Measurements from ENCODE around the gene NKX6-1.

Gene NKX6-1

GRCh38 chr4:84498203-84498934 is 723 bp downstream of the NKX6-1 start:
- no peak for DNase-seq (ENCODE audit: low read depth)

- DNase-seq (ENCODE audit: low read depth), result no peak
Measured at GRCh38 chr4:84497504-84498202, 1.4 kb downstream of the NKX6-1 start.

GRCh38 chr4:84496706-84497503 is 2.2 kb downstream of the NKX6-1 start:
- no peak for DNase-seq (ENCODE audit: low read depth)

GRCh38 chr4:84496331-84496705 is 2.8 kb downstream of the NKX6-1 start:
- no peak for DNase-seq (ENCODE audit: low read depth)

GRCh38 chr4:84495794-84496261 is 3.3 kb downstream of the NKX6-1 start:
- DNase-seq (ENCODE audit: low read depth), result no peak

GRCh38 chr4:84495118-84495793 is 3.8 kb downstream of the NKX6-1 start:
- no peak for DNase-seq (ENCODE audit: low read depth)

GRCh38 chr4:84494531-84494930 is 4.6 kb downstream of the NKX6-1 start:
- no peak for DNase-seq (ENCODE audit: low read depth)

- DNase-seq (ENCODE audit: low read depth), result no peak
Measured at GRCh38 chr4:84494076-84494475, 5.0 kb downstream of the NKX6-1 start.

- no peak for DNase-seq (ENCODE audit: low read depth)
Measured at GRCh38 chr4:84493092-84493850, 5.8 kb downstream of the NKX6-1 start.

- DNase-seq (ENCODE audit: low read depth), result no peak
Measured at GRCh38 chr4:84492737-84493091, 6.4 kb downstream of the NKX6-1 start.

- no peak for DNase-seq (ENCODE audit: low read depth)
Measured at GRCh38 chr4:84492290-84492689, 6.8 kb downstream of the NKX6-1 start.

- no peak for DNase-seq (ENCODE audit: low read depth)
Measured at GRCh38 chr4:84491481-84491880, 7.6 kb downstream of the NKX6-1 start.

GRCh38 chr4:84490663-84491062 is 8.4 kb downstream of the NKX6-1 start:
- no peak for DNase-seq (ENCODE audit: low read depth)

GRCh38 chr4:84484236-84484635 is 14.9 kb downstream of the NKX6-1 start:
- no peak for DNase-seq (ENCODE audit: low read depth)

GRCh38 chr4:84483688-84484087 is 15.4 kb downstream of the NKX6-1 start:
- no peak for DNase-seq (ENCODE audit: low read depth)

- DNase-seq (ENCODE audit: low read depth), result no peak
Measured at GRCh38 chr4:84482564-84483563, 16.2 kb downstream of the NKX6-1 start.

GRCh38 chr4:84481860-84482245 is 17.2 kb downstream of the NKX6-1 start:
- no peak for DNase-seq (ENCODE audit: low read depth)

- no peak for DNase-seq (ENCODE audit: low read depth)
Measured at GRCh38 chr4:84481077-84481859, 17.8 kb downstream of the NKX6-1 start.

GRCh38 chr4:84480082-84480481 is 19.0 kb downstream of the NKX6-1 start:
- no peak for DNase-seq (ENCODE audit: low read depth)

- no peak for DNase-seq (ENCODE audit: low read depth)
Measured at GRCh38 chr4:84479663-84480062, 19.4 kb downstream of the NKX6-1 start.

Measured in activated T-helper 1 cell treated with Interleukin-2 at 50 U/mL for 16 hours (primary cell).